Activated CD8-positive, alpha-beta memory T cell treated with anti-CD3 and anti-CD28 coated beads, Interleukin-2, amount 50 U/mL, for 4 hours (primary cell): Measurements from ENCODE around the gene CLPTM1L.

Source experiments
- DNase-seq: peaks from one replicate; pipeline ENCODE4 v3.0.0-alpha.2; 2020

The CLPTM1L gene

DNA sequence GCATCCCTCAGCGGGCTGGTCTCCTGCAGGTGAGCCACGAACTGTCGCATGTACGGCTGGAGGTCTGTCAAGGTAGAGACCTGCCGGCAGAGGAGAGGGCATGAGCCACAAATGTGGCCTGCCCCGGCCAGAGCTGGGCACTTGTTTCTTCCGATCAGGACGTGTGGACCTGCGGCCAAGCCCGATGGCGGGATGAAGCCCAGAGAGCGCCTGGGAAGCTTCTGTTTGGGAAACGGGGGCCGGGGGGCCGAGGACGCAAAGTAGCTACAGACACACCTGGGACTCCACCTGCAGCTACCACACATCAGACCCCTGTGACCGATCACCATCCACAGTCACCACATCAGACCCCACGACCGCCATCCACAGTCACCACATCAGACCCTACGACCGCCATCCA is 72.7 kb downstream of the CLPTM1L start:
- DNase-seq, result no peak

DNA sequence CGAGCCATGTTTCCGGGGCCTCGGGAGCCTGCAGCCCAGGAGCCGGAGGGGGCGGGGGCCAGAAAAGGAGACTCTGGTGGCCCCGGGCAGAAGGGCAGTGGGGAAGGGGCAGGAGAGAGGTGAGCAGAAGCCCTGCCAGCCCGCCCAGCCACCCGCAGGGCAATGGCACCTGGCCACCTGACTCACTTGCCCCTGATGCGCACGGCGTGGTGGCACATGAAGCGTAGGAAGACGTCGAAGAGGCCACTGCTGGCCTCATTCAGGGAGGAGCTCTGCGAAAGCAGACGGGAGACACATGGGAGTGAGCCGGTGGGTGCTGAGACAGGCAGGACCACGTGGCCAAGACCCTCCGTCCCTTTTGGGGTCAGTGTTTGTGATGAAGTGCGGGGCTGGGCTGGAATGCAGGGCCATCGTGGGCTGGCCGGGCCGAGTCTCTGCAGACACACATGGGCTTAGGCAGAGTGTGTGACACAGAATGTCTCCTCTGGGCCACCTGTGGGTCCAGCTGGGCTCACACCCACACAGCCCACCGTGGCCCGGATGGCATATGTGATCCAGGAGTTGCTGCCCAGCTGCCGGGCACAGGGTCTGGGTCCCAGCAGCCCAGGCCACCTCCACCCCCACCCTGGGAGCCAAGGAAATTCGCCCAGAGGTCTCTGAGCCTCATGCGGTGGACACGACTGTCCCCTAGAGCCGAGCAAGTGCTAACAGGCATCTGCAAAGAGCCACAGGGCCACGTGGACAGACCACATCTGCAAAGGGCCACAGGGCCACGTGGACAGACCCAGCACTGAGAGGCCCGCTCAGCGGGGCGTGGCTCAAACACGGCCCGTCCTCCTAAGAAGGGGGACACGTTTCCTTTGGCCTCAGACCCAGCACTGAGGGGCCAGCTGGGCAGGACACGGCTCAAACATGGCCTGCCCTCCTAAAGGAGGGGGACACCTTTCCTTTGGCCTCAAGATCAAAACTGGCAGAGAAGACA is 73.7 kb downstream of the CLPTM1L start:
- no peak for DNase-seq

DNA sequence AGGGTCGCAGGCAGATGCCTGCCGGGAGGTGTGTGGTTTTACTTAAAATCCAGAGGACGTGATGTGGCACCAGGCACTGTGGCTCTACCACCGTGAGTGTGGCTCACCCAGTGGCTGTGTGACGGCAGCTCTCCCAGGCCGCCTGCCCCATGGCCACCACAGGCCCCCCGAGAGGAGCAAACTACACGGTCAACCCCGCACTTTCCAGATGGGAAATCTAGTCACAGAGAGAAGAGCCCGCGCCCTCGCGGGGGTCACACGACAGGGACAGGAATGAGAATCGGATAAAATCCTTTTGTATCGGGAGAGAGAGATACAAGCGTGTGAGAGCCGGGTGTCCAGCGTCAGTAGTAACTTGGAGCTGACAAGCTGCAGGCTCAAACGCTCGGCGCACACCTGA is 74.5 kb downstream of the CLPTM1L start:
- DNase-seq, result no peak

DNA sequence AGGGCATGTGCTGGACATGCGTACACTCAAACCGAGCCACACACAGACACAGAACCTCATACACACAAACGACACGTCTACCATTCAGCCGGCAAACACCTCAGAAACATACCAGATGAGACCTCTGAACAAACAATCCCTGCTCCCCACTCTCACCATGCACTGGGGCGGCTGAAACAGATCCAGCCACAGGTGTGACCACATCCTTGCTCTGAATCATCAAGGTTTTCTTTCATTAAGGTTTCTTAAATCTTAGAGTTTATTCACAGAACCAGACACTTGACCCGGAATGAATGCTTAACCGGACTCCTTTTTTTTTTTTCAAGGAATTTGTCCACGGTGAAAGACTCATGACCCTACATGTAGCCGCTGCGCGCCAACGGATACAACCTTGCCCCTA is 76.2 kb downstream of the CLPTM1L start:
- DNase-seq, result peak; percentile 35

DNA sequence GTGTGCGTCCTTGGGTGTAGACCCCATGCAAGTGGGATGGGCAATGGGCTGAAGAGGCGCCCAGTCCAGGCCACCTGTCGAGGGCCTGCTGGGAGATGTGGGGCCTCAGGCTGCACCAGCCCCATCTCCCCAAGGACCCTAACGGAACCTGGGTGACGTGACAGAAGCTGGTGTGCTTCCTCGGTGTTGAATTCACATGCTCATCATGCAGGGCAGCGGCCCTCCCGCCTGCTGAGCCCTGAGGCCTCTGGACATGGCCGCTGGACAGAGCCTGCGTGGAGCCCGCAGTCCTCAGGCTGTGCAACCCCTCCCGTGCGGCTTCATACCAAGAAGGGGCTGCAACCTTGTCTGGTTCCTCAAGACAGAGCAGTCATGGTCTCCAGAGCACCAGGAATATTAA is 76.8 kb downstream of the CLPTM1L start:
- DNase-seq, result no peak
